C4-2B (cell line): Measurements from ENCODE around the gene JAZF1.

ENCODE experiments used
- CTCF ChIP-seq: fragments of 450-650 bp; conservative IDR thresholded peaks from 2 replicates; pipeline ENCODE4 v1.5.1; 2017; ENCODE audit warnings: mild to moderate bottlenecking
- ZFX ChIP-seq: fragments of 450-650 bp; IDR thresholded peaks from 2 replicates; pipeline ENCODE4 v1.6.1; 2017

DNA sequence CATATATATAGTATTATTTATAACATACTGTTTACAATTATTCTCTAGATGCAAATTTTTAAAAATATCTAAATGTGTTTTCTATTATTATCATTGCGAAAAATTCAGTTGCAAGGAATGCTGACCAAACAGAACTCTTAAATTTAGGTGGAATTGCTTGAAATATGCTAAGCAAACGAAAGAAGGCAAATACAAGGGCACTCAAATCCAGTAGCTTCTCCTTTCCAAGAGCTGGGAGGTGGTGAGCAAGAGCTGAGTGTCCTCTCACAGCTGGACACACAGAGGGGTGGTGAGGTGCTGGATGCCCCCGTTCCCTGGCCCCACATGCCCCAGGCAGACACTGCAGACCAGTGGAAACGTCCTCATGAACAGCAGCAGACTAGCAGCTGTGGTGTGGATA, 274.6 kb downstream of the JAZF1 start:
- TF ChIP-seq CTCF = no peak
- TF ChIP-seq ZFX = no peak
